OCI-LY3 (cell line): ENCODE measurements around the gene IRF2.

Experiments used
- EZH2phosphoT487 ChIP-seq: fragments of 200-600 bp; shearing (Covaris generic); IDR thresholded peaks from 2 replicates; pipeline ENCODE4 v1.6.1; 2018; ENCODE audit warnings: antibody characterized with exemption, mixed run types, low read depth
- TF ChIP-seq, protein P1 (sequence below): fragments of 200-600, 300-600 bp; sonication (generic); IDR thresholded peaks from 2 replicates; pipeline ENCODE4 v1.5.1; 2014; ENCODE audit warnings: antibody characterized with exemption, low read length, low read depth

GRCh38 chr4:184370711-184371389, 103.5 kb downstream of the IRF2 start:
- TF ChIP-seq, protein P1, sequence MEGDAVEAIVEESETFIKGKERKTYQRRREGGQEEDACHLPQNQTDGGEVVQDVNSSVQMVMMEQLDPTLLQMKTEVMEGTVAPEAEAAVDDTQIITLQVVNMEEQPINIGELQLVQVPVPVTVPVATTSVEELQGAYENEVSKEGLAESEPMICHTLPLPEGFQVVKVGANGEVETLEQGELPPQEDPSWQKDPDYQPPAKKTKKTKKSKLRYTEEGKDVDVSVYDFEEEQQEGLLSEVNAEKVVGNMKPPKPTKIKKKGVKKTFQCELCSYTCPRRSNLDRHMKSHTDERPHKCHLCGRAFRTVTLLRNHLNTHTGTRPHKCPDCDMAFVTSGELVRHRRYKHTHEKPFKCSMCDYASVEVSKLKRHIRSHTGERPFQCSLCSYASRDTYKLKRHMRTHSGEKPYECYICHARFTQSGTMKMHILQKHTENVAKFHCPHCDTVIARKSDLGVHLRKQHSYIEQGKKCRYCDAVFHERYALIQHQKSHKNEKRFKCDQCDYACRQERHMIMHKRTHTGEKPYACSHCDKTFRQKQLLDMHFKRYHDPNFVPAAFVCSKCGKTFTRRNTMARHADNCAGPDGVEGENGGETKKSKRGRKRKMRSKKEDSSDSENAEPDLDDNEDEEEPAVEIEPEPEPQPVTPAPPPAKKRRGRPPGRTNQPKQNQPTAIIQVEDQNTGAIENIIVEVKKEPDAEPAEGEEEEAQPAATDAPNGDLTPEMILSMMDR: no peak
- TF ChIP-seq EZH2phosphoT487: no peak
